Cardiac muscle cell (in vitro differentiated cells and primary cell): Measurements from ENCODE around the gene IL13. TPM values are rescaled to one million over a fixed set of nuclear protein-coding genes. Genes with fewer than 3 reads are reported as not detected.

Experiments
- DNase-seq, 2 donors: peaks; one replicate each; pipeline versions ENCODE4 v3.0.0 to v3.0.0-alpha.2; 2010 to 2017; ENCODE audit warnings: low read depth in 1 of 2, low spot score in 1 of 2
- H3K27ac ChIP-seq: fragments of 200-600 bp; sonication (generic); 2 replicates; pipeline ENCODE4 v1.5.1; 2016
- H3K27me3 ChIP-seq: fragments of 200-600 bp; sonication (generic); 2 replicates; pipeline ENCODE4 v1.6.0; 2016; ENCODE audit warnings: control low read depth
- H3K36me3 ChIP-seq: fragments of 200-600 bp; sonication (generic); 2 replicates; pipeline ENCODE4 v1.5.1; 2016; ENCODE audit warnings: control low read depth
- H3K4me1 ChIP-seq: fragments of 200-600 bp; sonication (generic); 2 replicates; pipeline ENCODE4 v1.8.1; 2017; ENCODE audit warnings: low read depth, mild to moderate bottlenecking, mixed run types
- H3K4me3 ChIP-seq: fragments of 200-600 bp; sonication (generic); 2 replicates; pipeline ENCODE4 v1.5.1; 2016; ENCODE audit warnings: mild to moderate bottlenecking
- H3K9me3 ChIP-seq: fragments of 200-600 bp; sonication (generic); 2 replicates; pipeline ENCODE4 v1.5.1; 2017; ENCODE audit warnings: low read depth, mild to moderate bottlenecking, control low read depth
- CTCF ChIP-seq: IDR thresholded peaks from 2 replicates; pipeline ENCODE4 v1.5.1; 2012; ENCODE audit warnings: low read depth, mild to moderate bottlenecking, low read length
- polyA plus RNA-seq: library from polyadenylated mRNA; unstranded; fragments of >200 nt; fragmentation: Nextera tagmentation; extraction: Ambion mirVana; gene quantifications from 2 replicates; pipeline ENCODE4 v1.2.1, GENCODE V29; 2016
- total RNA-seq: library from RNA; depleted of rRNA; stranded (reverse); fragments of >200 nt; gene quantifications from 2 replicates; pipeline ENCODE4 v1.2.3, GENCODE V29; 2016

Gene IL13
- total and polyA plus RNA-seq, 2 experiments from 2014 or later: not detected

- no peaks in the 10 kb centered on the region for H3K36me3 ChIP-seq
- no peak overlapping the region for H3K27ac ChIP-seq
- peak in 1 of 2 donors; percentile 28 for DNase-seq
- peak overlapping the region; percentile 13 for H3K4me3 ChIP-seq
- TF ChIP-seq CTCF: peak; percentile 17
- H3K27me3 ChIP-seq: peaks cover 44% of the 10 kb centered on the region
- H3K4me1 ChIP-seq: no peaks in the 10 kb centered on the region
- no peaks in the 10 kb centered on the region for H3K9me3 ChIP-seq
Observed at GRCh38 chr5:132655821-132656773, 1.9 kb upstream of the IL13 start.

GRCh38 chr5:132656774-132657355 is 1.1 kb upstream of the IL13 start:
- no peak overlapping the region for H3K4me3 ChIP-seq

GRCh38 chr5:132658381-132659302 is 669 bp downstream of the IL13 start:
- Histone ChIP-seq H3K4me3 (no peak overlapping the region), H3K4me1 (peaks cover 9% of the 10 kb centered on the region), H3K9me3 (no peaks in the 10 kb centered on the region), H3K36me3 (no peaks in the 10 kb centered on the region), H3K27ac (no peak overlapping the region), H3K27me3 (peaks cover 40% of the 10 kb centered on the region)
- TF ChIP-seq CTCF: no peak
- no peak for DNase-seq

More at GRCh38 chr5:132656774-132657355, 1.1 kb upstream of the IL13 start:
- no peaks in the 10 kb centered on the region for H3K36me3 ChIP-seq
- no peaks in the 10 kb centered on the region for H3K4me1 ChIP-seq
- H3K27ac ChIP-seq: no peak overlapping the region
- H3K27me3 ChIP-seq: peaks cover 44% of the 10 kb centered on the region
- TF ChIP-seq CTCF: no peak
- DNase-seq: no peak
- no peaks in the 10 kb centered on the region for H3K9me3 ChIP-seq

GRCh38 chr5:132659598-132660493 is 1.9 kb downstream of the IL13 start:
- no peak for DNase-seq

More at GRCh38 chr5:132659598-132660493, 1.9 kb downstream of the IL13 start:
- no peak overlapping the region for H3K4me3 ChIP-seq
- H3K9me3 ChIP-seq: no peaks in the 10 kb centered on the region
- no peaks in the 10 kb centered on the region for H3K36me3 ChIP-seq
- peaks cover 28% of the 10 kb centered on the region for H3K27me3 ChIP-seq
- H3K27ac ChIP-seq: no peak overlapping the region
- H3K4me1 ChIP-seq: peaks cover 13% of the 10 kb centered on the region
- no peak for TF ChIP-seq CTCF
